ENCODE results near the gene ZDHHC21.
A peak's percentile ranks its signal among the peaks of the same experiment; 100 is the strongest.

Gene ZDHHC21

DNA sequence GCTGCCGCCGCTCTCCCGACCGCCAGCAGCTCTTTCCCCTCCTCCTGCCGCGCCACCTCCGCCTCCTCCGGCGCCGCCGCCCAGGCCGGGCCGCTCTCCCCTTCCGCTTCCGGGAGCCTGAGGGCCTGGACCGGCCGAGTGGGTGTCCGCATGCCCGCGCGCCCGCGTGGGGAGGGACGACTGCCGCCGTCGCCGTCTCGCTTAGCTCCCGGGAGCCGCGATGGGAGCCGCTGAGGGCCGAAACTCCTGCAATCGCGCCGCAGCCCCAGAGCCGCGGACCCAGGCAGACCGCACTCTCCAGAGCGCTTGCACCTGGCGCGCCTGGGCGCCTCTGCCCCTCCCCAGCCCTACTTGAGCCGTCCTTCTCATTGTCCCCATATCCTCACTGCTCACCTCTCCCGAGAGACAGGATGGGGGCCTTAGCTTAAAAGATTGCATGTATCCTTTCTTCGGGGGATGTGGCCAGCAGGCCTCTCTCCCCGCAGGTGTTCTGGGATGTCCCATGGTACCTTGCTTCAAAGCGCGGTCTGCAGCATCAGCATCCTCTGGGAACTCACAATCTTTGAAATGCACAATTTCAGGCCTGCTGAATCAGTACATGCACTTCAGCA lies at the start of gene ZDHHC21:
Gene ZDHHC21, minus strand, starts transcription at position 182 of the 611 bp plus-strand sequence. CDS start 19,092 bp downstream, outside the sequence.
- peak in 57 of 58 donors; percentile 6 to 87 (median 66) for DNase-seq

- DNase-seq = no peak
These were observed 48.1 kb upstream of the ZDHHC21 start for GRCh38 chr9:14741369-14741768.

DNA sequence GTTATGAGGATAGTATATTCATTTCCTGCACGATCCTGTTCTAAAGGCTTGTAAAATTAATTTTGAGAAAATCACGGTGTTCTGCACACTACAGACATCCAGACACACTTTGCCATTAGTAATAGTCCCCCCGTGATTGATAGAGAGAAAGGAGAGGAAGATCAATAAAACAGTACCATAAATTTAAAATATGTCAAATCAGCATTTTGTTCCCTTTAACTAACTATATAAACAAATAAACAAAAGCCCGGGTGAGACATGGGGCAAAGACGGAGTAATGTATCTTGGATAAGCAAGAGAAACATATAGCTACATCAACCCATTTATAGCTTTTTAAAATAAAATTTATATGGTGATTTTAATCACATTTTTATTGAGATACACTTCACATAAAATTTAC lies 39.9 kb upstream of the ZDHHC21 start:
- no peak for DNase-seq

- no peak for DNase-seq
These were observed 38.2 kb upstream of the ZDHHC21 start for GRCh38 chr9:14731294-14731981.

DNA sequence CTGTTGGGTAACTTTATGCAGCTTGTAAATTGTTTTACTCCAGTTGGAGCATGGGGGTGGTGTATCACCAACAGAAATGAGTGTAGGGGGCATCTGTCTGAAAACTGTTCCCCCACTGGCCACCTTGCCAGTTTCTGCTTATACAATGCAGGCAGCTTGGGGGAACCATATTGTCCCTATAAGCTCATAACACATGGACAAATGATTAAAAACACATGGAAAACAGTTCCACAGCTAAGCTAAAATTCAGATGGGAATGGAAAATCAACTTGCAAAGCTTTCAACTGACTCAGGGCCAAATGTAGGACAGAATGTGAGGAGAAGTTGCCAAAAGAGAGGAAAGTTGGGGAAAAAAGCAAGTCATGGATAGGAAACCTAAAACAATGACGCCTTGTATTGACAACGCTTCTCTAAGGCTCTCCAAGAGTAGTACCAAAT lies 37.2 kb upstream of the ZDHHC21 start:
- peak in 3 of 58 donors; percentile 4 to 19 (median 6) for DNase-seq

DNA sequence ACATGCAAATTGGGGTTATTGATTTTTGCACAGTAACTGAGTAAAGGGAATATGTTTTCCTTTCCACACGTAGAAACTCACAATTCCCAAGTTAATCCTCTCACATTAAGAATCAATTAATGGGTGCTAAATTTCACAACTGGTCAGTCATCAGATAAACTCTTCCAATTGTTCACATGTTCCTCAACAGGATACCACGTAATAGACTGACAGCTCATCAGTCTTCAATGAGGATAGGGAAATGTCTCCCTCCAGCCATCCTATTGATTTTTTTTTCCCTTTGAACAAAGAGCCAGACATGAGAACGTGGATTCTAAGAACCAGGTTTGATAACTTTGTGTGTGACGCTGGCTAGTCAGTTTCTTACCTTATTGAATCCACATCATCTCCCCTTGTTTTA lies 30.1 kb upstream of the ZDHHC21 start:
- DNase-seq = no peak

DNA sequence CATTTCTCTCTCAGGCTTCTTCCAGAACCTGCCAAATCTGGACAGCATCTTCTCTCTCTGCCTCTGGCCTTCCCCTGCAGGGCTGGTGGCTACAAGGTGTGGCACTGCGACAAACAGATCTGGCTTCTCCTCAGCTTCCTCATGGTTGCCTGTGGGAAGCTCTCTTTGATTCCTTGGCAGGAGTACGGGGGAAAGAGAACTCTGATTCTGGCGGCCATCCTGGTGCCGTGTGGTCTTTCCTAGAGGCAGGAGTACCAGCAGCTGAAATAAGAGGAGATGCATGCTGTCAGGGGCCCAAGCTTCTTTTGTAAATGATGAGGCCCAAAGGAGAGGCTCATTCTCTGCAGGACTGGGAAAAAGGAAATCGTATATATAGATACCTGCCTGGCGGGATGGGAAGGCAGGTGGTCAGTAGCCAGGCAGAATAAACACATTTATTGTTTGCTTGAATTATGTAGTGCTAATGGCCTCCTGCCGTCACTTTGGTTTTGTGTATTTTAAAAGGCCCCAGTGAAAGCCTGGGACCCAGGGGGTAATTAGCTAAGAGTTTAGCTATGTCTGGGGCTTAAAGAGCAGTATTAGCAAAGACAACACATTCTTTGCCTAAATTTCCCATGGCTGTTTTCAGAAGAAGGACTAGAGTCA lies 29.3 kb upstream of the ZDHHC21 start, which contains the start of gene CER1:
Gene CER1, minus strand, starts transcription at position 343 of the 645 bp plus-strand sequence. Its CDS starts 61 bp downstream, at position 282.
- no peak for DNase-seq

DNA sequence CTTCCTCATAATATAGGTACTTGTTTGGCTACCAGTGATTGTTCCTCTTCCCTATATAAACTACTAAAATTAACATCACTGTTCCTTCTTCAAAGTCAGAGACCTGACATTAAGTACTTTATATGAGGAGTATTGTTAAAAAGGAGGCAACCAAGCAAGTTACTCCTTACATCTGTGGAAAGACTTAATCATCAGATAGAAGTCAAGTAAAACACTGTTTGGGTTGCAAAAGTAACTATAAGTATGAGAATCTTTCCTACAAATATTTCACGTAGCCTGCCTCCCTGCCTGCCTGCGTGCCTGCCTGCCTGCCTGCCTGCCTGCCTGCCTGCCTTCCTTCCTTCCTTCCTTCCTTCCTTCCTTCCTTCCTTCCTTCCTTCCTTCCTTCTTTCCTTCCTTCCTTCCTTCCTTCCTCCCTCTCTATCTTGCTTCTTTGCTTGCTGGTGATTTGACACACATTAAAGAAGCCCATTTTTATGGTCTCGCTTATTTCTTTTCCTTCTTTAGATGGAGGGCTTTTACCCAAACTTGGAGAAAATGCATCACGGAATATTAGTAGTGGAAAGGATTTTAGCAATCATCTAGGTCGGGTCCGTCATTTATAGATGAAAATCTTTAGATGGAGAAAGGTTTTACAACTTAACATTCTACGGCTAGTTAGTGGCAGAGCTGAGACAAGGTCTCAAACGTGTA lies 26.1 kb upstream of the ZDHHC21 start:
- no peak for DNase-seq

DNA sequence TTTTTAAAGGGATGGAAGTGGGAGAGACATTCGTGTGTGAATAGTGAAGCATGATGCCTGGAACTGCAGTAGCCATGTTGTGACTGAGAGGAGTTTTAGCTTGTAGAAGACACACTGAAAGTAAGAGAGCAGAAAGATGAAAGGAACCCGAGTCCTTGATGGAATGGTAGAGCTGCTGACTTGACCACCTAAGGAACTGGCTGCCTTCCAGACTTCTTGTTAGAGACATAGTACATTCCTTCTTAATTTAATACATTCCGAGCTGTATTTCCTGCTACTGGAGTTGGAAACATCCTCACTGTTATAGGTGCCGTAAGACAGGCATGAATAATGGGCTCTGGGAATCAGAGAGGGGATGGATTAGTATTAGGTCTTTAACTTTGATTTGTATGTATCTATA lies 21.9 kb upstream of the ZDHHC21 start:
- DNase-seq = no peak

DNA sequence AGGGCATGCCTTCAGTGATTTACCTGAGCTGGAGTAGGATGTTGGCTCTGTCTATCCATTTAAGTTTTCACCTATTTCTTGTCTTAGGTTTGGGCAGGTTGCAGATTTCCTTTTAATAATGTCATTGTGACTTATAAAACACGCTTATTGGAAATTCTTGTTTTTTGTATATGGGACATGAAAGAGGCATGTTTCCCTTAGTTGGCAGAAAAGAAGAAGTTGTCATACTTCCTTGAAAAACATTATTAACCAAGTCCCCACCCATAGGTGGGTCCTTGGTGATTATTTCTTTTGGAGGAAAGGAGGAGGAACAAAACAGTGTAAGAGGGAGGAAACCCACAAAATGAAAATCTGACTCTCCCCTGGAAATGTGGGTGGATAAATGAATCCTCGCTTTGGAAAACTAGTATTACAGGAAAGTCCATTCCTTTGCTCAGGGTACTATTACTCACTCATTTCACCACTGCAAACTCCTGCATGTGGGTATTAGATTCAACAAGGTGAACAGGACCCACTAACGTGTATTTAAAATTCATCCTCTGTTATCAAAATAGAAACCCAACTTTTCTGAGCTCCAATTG lies 20.0 kb upstream of the ZDHHC21 start:
- DNase-seq = no peak

DNA sequence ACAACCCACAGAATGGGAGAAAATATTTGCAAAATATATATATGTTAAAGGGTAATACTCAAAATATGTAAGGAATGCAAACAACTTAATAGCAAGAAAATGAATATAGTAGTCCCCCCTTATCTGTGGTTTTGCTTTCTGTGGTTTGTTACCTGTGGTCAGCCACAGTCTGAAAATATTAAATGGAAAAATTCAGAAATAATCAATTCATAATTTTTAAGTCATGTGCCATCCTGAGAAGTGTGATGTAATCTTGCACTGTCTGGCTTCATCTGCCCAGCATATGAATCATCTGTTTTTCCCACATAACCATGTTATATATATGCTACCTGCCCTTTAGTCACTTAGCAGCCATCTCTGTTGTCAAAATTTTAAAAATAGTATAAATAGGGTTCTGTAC lies 17.6 kb upstream of the ZDHHC21 start:
- no peak for DNase-seq

DNA sequence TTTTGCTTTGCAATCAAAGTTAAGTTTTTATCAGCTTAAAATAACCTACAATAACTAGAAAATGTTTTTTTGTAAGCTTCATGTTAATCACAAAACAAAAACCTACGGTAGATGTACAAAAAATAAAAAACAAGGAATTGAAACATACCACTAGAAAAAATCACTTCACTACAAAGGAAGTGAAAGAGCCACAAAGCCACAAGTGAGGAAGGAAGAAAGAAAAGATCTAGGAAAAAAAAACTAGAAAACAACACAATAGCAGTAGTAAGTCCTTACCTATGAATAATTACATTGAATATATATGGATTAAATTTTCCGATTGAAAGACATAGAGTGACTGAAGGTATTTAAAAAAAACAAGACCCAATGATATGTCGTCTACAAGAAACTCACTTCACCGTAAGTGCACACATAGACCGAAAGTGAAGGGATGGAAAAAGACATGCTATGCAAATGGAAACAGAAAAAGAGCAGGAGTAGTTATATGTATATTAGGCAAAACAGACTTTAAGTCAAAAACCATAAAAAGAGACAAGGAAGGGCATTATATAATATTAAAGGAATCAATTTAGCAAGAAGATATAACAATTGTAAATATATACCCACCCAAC lies 13.4 kb upstream of the ZDHHC21 start:
- DNase-seq = no peak

DNA sequence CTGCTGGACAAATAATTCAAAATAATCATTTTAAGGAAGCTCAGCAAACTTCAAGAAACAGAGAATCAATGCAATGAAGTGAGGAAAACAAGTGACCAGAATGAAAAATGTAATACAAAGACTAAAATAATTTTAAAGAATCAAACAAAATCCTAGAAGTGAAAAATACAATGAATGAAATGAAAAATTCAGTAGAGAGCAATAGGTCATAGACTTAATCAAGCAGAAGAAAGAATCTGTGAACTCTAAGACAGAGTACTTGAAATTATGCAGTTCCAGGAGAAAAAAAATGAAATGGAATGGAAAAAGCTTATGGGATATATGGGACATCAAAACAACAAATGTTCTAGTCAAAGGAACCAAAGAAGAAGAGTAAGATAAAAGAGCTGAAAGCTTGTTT lies 11.8 kb upstream of the ZDHHC21 start:
- no peak for DNase-seq

GRCh38 chr9:14704281-14704680 lies 11.0 kb upstream of the ZDHHC21 start:
- no peak for DNase-seq

DNA sequence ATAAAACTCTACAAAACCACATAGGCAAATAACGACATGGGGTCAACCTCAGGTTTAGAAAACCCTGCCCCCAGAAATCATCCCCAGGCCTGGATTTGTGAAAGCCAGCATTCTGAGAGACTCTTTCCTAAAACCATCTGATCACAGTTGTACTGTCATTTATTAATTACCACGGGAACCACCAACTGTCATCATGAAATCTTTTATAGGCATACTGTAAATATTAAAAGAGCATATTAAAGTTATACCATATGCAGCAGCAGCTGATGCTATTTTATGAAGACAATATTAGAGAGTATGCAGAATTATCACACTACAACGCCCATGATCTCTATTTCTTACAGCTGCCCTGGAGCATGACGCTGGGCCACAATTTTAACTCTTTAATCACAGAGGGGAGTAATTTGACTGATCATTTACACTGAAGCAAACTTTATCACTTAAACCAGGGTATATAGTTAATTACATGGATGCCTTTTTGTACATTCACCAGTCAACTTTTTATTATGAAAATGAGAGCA lies 9.0 kb upstream of the ZDHHC21 start:
- DNase-seq = no peak

- DNase-seq = peak in 37 of 58 donors; percentile 6 to 63 (median 28)
These were observed 572 bp downstream of the ZDHHC21 start for GRCh38 chr9:14692470-14693250.

DNA sequence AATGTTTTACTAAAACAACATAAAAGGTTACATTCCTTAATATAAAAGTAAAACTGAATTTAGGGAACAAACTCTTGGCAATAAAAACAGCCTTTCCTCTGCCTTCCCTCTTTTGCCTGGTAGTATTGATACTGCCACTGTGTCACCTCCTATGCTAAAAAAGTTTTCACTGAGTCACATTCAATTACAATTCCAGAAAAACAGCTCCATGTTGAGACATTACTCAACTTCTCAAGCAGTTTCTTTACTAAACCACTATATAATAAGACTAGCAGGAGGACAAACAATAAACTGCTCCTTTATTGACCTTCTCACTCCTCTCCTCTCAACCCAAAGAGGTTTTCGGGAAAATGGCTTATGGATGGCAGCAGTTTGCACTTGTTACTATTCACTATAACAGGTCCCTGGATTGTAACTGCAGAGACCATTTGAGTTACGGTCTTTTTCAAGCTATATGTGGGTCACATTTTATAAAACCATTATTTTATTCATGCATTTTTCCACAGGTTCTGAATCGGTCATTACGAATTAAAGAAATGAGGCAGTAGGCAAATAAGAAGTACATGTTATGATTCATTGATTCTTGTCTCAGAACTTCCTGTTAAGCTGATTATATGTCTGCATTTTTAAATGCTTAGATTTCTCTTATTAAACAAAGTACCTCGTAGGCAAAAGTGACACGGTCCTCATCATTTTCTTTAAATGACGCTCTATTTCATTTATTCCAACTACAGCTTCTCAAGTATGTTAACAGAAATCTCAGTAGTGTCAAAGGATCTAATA lies 2.1 kb downstream of the ZDHHC21 start:
- no peak for DNase-seq

DNA sequence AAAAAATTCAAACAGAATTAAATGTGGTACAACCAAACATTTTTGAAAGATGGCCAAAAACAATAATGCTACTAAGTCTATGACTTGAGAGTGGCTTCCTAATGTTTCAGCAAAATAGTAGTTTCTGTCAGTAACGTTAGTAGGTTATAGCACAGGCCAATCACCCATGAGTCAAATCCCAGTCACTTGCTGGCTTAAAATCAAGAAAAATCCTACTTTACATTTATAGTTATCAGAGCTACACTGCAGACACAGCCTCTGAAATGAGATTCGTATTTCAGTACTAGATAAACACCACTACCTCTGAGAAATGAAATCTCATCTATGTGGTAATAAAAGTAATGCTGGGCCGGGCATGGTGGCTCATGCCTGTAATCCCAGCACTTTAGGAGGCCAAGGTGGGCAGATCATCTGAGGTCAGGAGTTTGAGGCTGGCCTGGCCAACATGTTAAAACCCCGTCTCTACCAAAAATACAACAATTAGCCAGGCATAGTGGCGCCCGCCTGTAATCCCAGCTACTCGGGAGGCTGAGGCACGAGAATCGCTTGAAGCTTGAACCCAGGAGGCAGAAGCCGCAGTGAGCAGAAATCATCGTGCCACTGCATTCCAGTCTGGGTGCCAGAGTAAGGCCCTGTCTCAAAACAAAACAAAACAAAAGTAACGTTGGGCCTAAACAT lies 6.1 kb downstream of the ZDHHC21 start:
- no peak for DNase-seq
